ENCODE data around the gene NMD3.
"Not testable (repeated sequence)": the region's sequence is repeated elsewhere in the genome, so short reads cannot be mapped to it uniquely, and the experiment has no call there.

NMD3 gene

GRCh38 chr3:161220850-161221753 lies at the start of gene NMD3:
Gene NMD3, plus strand, starts transcription at chr3:161221311. Its CDS starts 703 bp downstream, at chr3:161222014.
- H3K4me3 ChIP-seq (ENCODE audit: low read depth, low read length), result peak within 1 kb of the TSS; percentile 98
- H3K27me3 ChIP-seq (ENCODE audit: insufficient read depth, low read length), result no peaks in the 10 kb centered on the region
- peaks cover 49% of the 10 kb centered on the region for H3K79me2 ChIP-seq (ENCODE audit: control insufficient read depth, insufficient read depth, low read length, unreplicated experiment)

GRCh38 chr3:161171639-161172552 lies 49.2 kb upstream of the NMD3 start:
- H3K36me3 ChIP-seq (ENCODE audit: insufficient read depth, low read length), result no peaks in the 10 kb centered on the region
- H2AFZ ChIP-seq (ENCODE audit: low read length, unreplicated experiment), result peak overlapping the region; percentile 68
- no peaks in the 10 kb centered on the region for H3K79me2 ChIP-seq (ENCODE audit: control insufficient read depth, insufficient read depth, low read length, unreplicated experiment)
- no peak overlapping the region for H3K4me3 ChIP-seq (ENCODE audit: low read depth, low read length)
- H3K27me3 ChIP-seq (ENCODE audit: insufficient read depth, low read length), result no peaks in the 10 kb centered on the region
- peaks cover 15% of the 10 kb centered on the region for H3K4me1 ChIP-seq (ENCODE audit: control insufficient read depth, insufficient read depth, low read length, unreplicated experiment)
- H3K27ac ChIP-seq (ENCODE audit: low read depth, low read length), result peak overlapping the region; percentile 30

More at GRCh38 chr3:161220850-161221753, at the start of gene NMD3:
- Histone ChIP-seq H3K4me1 (ENCODE audit: control insufficient read depth, insufficient read depth, low read length, unreplicated experiment) (peaks cover 24% of the 10 kb centered on the region), H3K27ac (ENCODE audit: low read depth, low read length) (peak within 1 kb of the TSS; percentile 80), H3K36me3 (ENCODE audit: insufficient read depth, low read length) (peaks cover 18% of the 10 kb centered on the region), H2AFZ (ENCODE audit: low read length, unreplicated experiment) (peak within 1 kb of the TSS; percentile 71)

- Histone ChIP-seq H3K4me3 (ENCODE audit: low read depth, low read length) (no peak overlapping the region), H3K4me1 (ENCODE audit: control insufficient read depth, insufficient read depth, low read length, unreplicated experiment) (peaks cover 13% of the 10 kb centered on the region), H3K79me2 (ENCODE audit: control insufficient read depth, insufficient read depth, low read length, unreplicated experiment) (no peaks in the 10 kb centered on the region), H3K27me3 (ENCODE audit: insufficient read depth, low read length) (no peaks in the 10 kb centered on the region), H2AFZ (ENCODE audit: low read length, unreplicated experiment) (no peak overlapping the region), H3K27ac (ENCODE audit: low read depth, low read length) (no peak overlapping the region), H3K36me3 (ENCODE audit: insufficient read depth, low read length) (no peaks in the 10 kb centered on the region)
These were observed 45.6 kb upstream of the NMD3 start for GRCh38 chr3:161175506-161175905.

GRCh38 chr3:161177991-161178390 lies 43.1 kb upstream of the NMD3 start:
- no peak overlapping the region for H2AFZ ChIP-seq (ENCODE audit: low read length, unreplicated experiment)
- no peaks in the 10 kb centered on the region for H3K79me2 ChIP-seq (ENCODE audit: control insufficient read depth, insufficient read depth, low read length, unreplicated experiment)
- no peak overlapping the region for H3K4me3 ChIP-seq (ENCODE audit: low read depth, low read length)
- H3K4me1 ChIP-seq (ENCODE audit: control insufficient read depth, insufficient read depth, low read length, unreplicated experiment), result no peaks in the 10 kb centered on the region
- no peaks in the 10 kb centered on the region for H3K36me3 ChIP-seq (ENCODE audit: insufficient read depth, low read length)
- no peaks in the 10 kb centered on the region for H3K27me3 ChIP-seq (ENCODE audit: insufficient read depth, low read length)
- H3K27ac ChIP-seq (ENCODE audit: low read depth, low read length), result no peak overlapping the region

GRCh38 chr3:161181371-161181770 lies 39.7 kb upstream of the NMD3 start:
- H3K27me3 ChIP-seq (ENCODE audit: insufficient read depth, low read length); H3K79me2 ChIP-seq (ENCODE audit: control insufficient read depth, insufficient read depth, low read length, unreplicated experiment); H3K4me3 ChIP-seq (ENCODE audit: low read depth, low read length); H3K27ac ChIP-seq (ENCODE audit: low read depth, low read length); H2AFZ ChIP-seq (ENCODE audit: low read length, unreplicated experiment); H3K36me3 ChIP-seq (ENCODE audit: insufficient read depth, low read length); H3K4me1 ChIP-seq (ENCODE audit: control insufficient read depth, insufficient read depth, low read length, unreplicated experiment): not testable (repeated sequence)

GRCh38 chr3:161187046-161187445 lies 34.1 kb upstream of the NMD3 start:
- Histone ChIP-seq H2AFZ (ENCODE audit: low read length, unreplicated experiment) (no peak overlapping the region), H3K27ac (ENCODE audit: low read depth, low read length) (no peak overlapping the region), H3K4me1 (ENCODE audit: control insufficient read depth, insufficient read depth, low read length, unreplicated experiment) (no peaks in the 10 kb centered on the region), H3K36me3 (ENCODE audit: insufficient read depth, low read length) (no peaks in the 10 kb centered on the region), H3K4me3 (ENCODE audit: low read depth, low read length) (no peak overlapping the region), H3K79me2 (ENCODE audit: control insufficient read depth, insufficient read depth, low read length, unreplicated experiment) (no peaks in the 10 kb centered on the region), H3K27me3 (ENCODE audit: insufficient read depth, low read length) (no peaks in the 10 kb centered on the region)

- peak overlapping the region; percentile 36 for H2AFZ ChIP-seq (ENCODE audit: low read length, unreplicated experiment)
- no peaks in the 10 kb centered on the region for H3K36me3 ChIP-seq (ENCODE audit: insufficient read depth, low read length)
- H3K79me2 ChIP-seq (ENCODE audit: control insufficient read depth, insufficient read depth, low read length, unreplicated experiment), result no peaks in the 10 kb centered on the region
- no peak overlapping the region for H3K4me3 ChIP-seq (ENCODE audit: low read depth, low read length)
- no peaks in the 10 kb centered on the region for H3K27me3 ChIP-seq (ENCODE audit: insufficient read depth, low read length)
- peak overlapping the region; percentile 23; the same call in 1 of the 2 replicates for H3K27ac ChIP-seq (ENCODE audit: low read depth, low read length)
- peaks cover 7% of the 10 kb centered on the region for H3K4me1 ChIP-seq (ENCODE audit: control insufficient read depth, insufficient read depth, low read length, unreplicated experiment)
These were observed 23.0 kb upstream of the NMD3 start for GRCh38 chr3:161197855-161198850.

- no peaks in the 10 kb centered on the region for H3K79me2 ChIP-seq (ENCODE audit: control insufficient read depth, insufficient read depth, low read length, unreplicated experiment)
These were observed 21.2 kb upstream of the NMD3 start for GRCh38 chr3:161199926-161200325.

GRCh38 chr3:161203485-161204098 lies 17.5 kb upstream of the NMD3 start:
- Histone ChIP-seq H3K4me3 (ENCODE audit: low read depth, low read length) (no peak overlapping the region), H3K27me3 (ENCODE audit: insufficient read depth, low read length) (no peaks in the 10 kb centered on the region), H3K79me2 (ENCODE audit: control insufficient read depth, insufficient read depth, low read length, unreplicated experiment) (no peaks in the 10 kb centered on the region), H3K4me1 (ENCODE audit: control insufficient read depth, insufficient read depth, low read length, unreplicated experiment) (peaks cover under 1% of the 10 kb centered on the region), H3K27ac (ENCODE audit: low read depth, low read length) (no peak overlapping the region), H3K36me3 (ENCODE audit: insufficient read depth, low read length) (no peaks in the 10 kb centered on the region), H2AFZ (ENCODE audit: low read length, unreplicated experiment) (no peak overlapping the region)

More at GRCh38 chr3:161199926-161200325, 21.2 kb upstream of the NMD3 start:
- Histone ChIP-seq H3K4me1 (ENCODE audit: control insufficient read depth, insufficient read depth, low read length, unreplicated experiment) (peaks cover 7% of the 10 kb centered on the region), H3K27me3 (ENCODE audit: insufficient read depth, low read length) (no peaks in the 10 kb centered on the region), H3K27ac (ENCODE audit: low read depth, low read length) (no peak overlapping the region), H3K4me3 (ENCODE audit: low read depth, low read length) (no peak overlapping the region), H2AFZ (ENCODE audit: low read length, unreplicated experiment) (no peak overlapping the region), H3K36me3 (ENCODE audit: insufficient read depth, low read length) (no peaks in the 10 kb centered on the region)

Measured in ACC112 (cell line).